Activated B cell treated with CpG ODN at 0.5 μM for 24 hours (primary cell): Measurements from ENCODE around the gene HLTF. TPM values are rescaled to one million over a fixed set of nuclear protein-coding genes. Genes with fewer than 3 reads are reported as not detected.

ENCODE experiments used
- ATAC-seq: fragments of 200-7000 bp; cut with Tn5 transposase; one replicate; pipeline ENCODE4 v1.10.0; 2021; ENCODE audit warnings: low read depth, mild to moderate bottlenecking, moderate library complexity
- CTCF ChIA-PET: fragments of 350-600 bp; sonication (Branson Sonifier 250); formaldehyde crosslinking; loops from one replicate; lab custom pipeline; 2021; ENCODE audit warnings: antibody characterized with exemption; lab: Charles Lee
- POLR2A ChIA-PET: fragments of 350-600 bp; sonication (Branson Sonifier 250); formaldehyde crosslinking; loops from one replicate; lab custom pipeline; 2021; ENCODE audit warnings: antibody characterized with exemption; lab: Charles Lee
- DNase-seq: peaks from one replicate; pipeline ENCODE4 v3.0.0; 2022
- H3K27ac Mint-ChIP-seq: one replicate; pipeline ENCODE4 v1.8.0; 2020; ENCODE audit warnings: mixed read lengths
- H3K27me3 Mint-ChIP-seq: one replicate; pipeline ENCODE4 v1.8.0; 2021; ENCODE audit warnings: mixed read lengths
- H3K36me3 Mint-ChIP-seq: one replicate; pipeline ENCODE4 v1.8.0; 2021; ENCODE audit warnings: low read depth, mixed read lengths
- H3K4me1 Mint-ChIP-seq: one replicate; pipeline ENCODE4 v1.8.0; 2021; ENCODE audit warnings: mixed read lengths
- H3K4me3 Mint-ChIP-seq: one replicate; pipeline ENCODE4 v1.8.0; 2020; ENCODE audit warnings: mild to moderate bottlenecking, mixed read lengths
- H3K9me3 Mint-ChIP-seq: one replicate; pipeline ENCODE4 v1.8.0; 2020; ENCODE audit warnings: mixed read lengths
- CTCF ChIP-seq: fragments of 200-600 bp; IDR thresholded peaks from one replicate; pipeline ENCODE4 v1.8.0; 2022; ENCODE audit warnings: antibody characterized with exemption, mild to moderate bottlenecking
- intact Hi-C: fragments of 100-400 bp; cut with micrococcal nuclease; formaldehyde crosslinking; loops from one replicate; pipeline ENCODE4 v1.15.1; 2024
- total RNA-seq: library from RNA; stranded (reverse); gene quantifications from 2 replicates; pipeline ENCODE4 v1.2.3, GENCODE V29; 2022

HLTF gene
- total RNA-seq, 1 donor from 2014 or later = 16.4 TPM

GRCh38 chr3:149016242-149016641 lies 70.1 kb downstream of the HLTF start:
- CTCF ChIA-PET = no interaction called here
- H3K4me1 Mint-ChIP-seq = no peaks in the 10 kb centered on the region
- TF ChIP-seq CTCF = no peak
- POLR2A ChIA-PET = no interaction called here
- no peak overlapping the region for H3K4me3 Mint-ChIP-seq
- DNase-seq (no peak), ATAC-seq (no peak)
- H3K9me3 Mint-ChIP-seq = no peaks in the 10 kb centered on the region
- H3K27me3 Mint-ChIP-seq = no peaks in the 10 kb centered on the region
- peaks cover 57% of the 10 kb centered on the region for H3K36me3 Mint-ChIP-seq
- intact Hi-C loops = no loop called here
- H3K27ac Mint-ChIP-seq = no peak overlapping the region

- Mint-ChIP-seq H3K4me1 (no peaks in the 10 kb centered on the region), H3K27me3 (no peaks in the 10 kb centered on the region), H3K4me3 (no peak overlapping the region), H3K27ac (no peak overlapping the region), H3K9me3 (no peaks in the 10 kb centered on the region), H3K36me3 (peaks cover 59% of the 10 kb centered on the region)
- CTCF ChIA-PET = no interaction called here
- no peak for TF ChIP-seq CTCF
- intact Hi-C loops = no loop called here
- POLR2A ChIA-PET = no interaction called here
- ATAC-seq (no peak), DNase-seq (no peak)
Measured at GRCh38 chr3:149015393-149015792, 70.9 kb downstream of the HLTF start.

GRCh38 chr3:149013726-149014125 lies 72.6 kb downstream of the HLTF start:
- no peak overlapping the region for H3K27ac Mint-ChIP-seq
- no peaks in the 10 kb centered on the region for H3K9me3 Mint-ChIP-seq
- no peaks in the 10 kb centered on the region for H3K4me1 Mint-ChIP-seq
- DNase-seq (no peak), ATAC-seq (no peak)
- H3K27me3 Mint-ChIP-seq = no peaks in the 10 kb centered on the region
- ChIA-PET CTCF (no interaction called here), POLR2A (no interaction called here)
- peaks cover 64% of the 10 kb centered on the region for H3K36me3 Mint-ChIP-seq
- no peak for TF ChIP-seq CTCF
- H3K4me3 Mint-ChIP-seq = no peak overlapping the region
- intact Hi-C loops = no loop called here

GRCh38 chr3:149011676-149012075 lies 74.7 kb downstream of the HLTF start:
- Mint-ChIP-seq H3K9me3 (no peaks in the 10 kb centered on the region), H3K4me1 (no peaks in the 10 kb centered on the region), H3K27me3 (no peaks in the 10 kb centered on the region), H3K4me3 (no peak overlapping the region), H3K27ac (no peak overlapping the region), H3K36me3 (peaks cover 68% of the 10 kb centered on the region)
- DNase-seq (no peak), ATAC-seq (no peak)
- intact Hi-C loops = no loop called here
- ChIA-PET CTCF (no interaction called here), POLR2A (no interaction called here)
- no peak for TF ChIP-seq CTCF

- H3K27me3 Mint-ChIP-seq = no peaks in the 10 kb centered on the region
- no peak overlapping the region for H3K27ac Mint-ChIP-seq
- CTCF ChIA-PET = no interaction called here
- H3K36me3 Mint-ChIP-seq = peaks cover 64% of the 10 kb centered on the region
- H3K4me3 Mint-ChIP-seq = no peak overlapping the region
- DNase-seq (no peak), ATAC-seq (no peak)
- no peak for TF ChIP-seq CTCF
- H3K9me3 Mint-ChIP-seq = no peaks in the 10 kb centered on the region
- H3K4me1 Mint-ChIP-seq = no peaks in the 10 kb centered on the region
- intact Hi-C loops = no loop called here
- POLR2A ChIA-PET = no interaction called here
Measured at GRCh38 chr3:149010966-149011365, 75.4 kb downstream of the HLTF start.
